OCI-LY3 (cell line): ENCODE results near the gene PTPRM.

Experiments used
- H2AFZ ChIP-seq: fragments of 200-600, 300-600 bp; shearing (Covaris generic); 2 replicates; pipeline ENCODE4 v1.6.0; 2014; ENCODE audit warnings: antibody characterized with exemption, low read depth, low read length
- H3K27ac ChIP-seq: fragments of 200-600, 300-600 bp; sonication (generic); 2 replicates; pipeline ENCODE4 v1.5.1; 2014; ENCODE audit warnings: mild to moderate bottlenecking, low read length, moderate library complexity, mixed read lengths
- H3K27me3 ChIP-seq: fragments of 200-600, 300-600 bp; sonication (generic); 2 replicates; pipeline ENCODE4 v1.6.1; 2014; ENCODE audit warnings: low read depth, low read length, mixed read lengths
- H3K36me3 ChIP-seq: fragments of 200-600, 300-600 bp; sonication (generic); replicated peaks from 2 replicates; pipeline ENCODE3; 2014; ENCODE audit warnings: low read depth, low read length, mixed read lengths
- H3K4me1 ChIP-seq: fragments of 300-600, 200-600 bp; sonication (generic); 2 replicates; pipeline ENCODE4 v1.6.1; 2014; ENCODE audit warnings: low read length, mixed read lengths
- H3K4me2 ChIP-seq: fragments of 200-600, 300-600 bp; sonication (generic); 2 replicates; pipeline ENCODE4 v1.6.1; 2014; ENCODE audit warnings: low read length, mixed read lengths
- H3K4me3 ChIP-seq: fragments of 300-600, 200-600 bp; sonication (generic); 2 replicates; pipeline ENCODE4 v1.5.1; 2014; ENCODE audit warnings: antibody characterized with exemption, mild to moderate bottlenecking, low read length, moderate library complexity
- H3K79me2 ChIP-seq: fragments of 300-600, 200-600 bp; shearing (Covaris generic); 2 replicates; pipeline ENCODE4 v1.6.1; 2014; ENCODE audit warnings: mild to moderate bottlenecking, low read length, mixed read lengths
- H3K9ac ChIP-seq: fragments of 300-600, 200-600 bp; shearing (Covaris generic); 2 replicates; pipeline ENCODE4 v1.6.0; 2014; ENCODE audit warnings: mild to moderate bottlenecking, low read length, moderate library complexity
- H3K9me3 ChIP-seq: fragments of 200-600, 300-600 bp; shearing (Covaris generic); 2 replicates; pipeline ENCODE4 v1.6.1; 2014; ENCODE audit warnings: low read length, mixed read lengths; ENCODE audit not compliant: insufficient read depth
- H4K20me1 ChIP-seq: fragments of 200-600, 300-600 bp; sonication (generic); 2 replicates; pipeline ENCODE4 v1.6.1; 2016; ENCODE audit warnings: low read length, mixed read lengths; ENCODE audit not compliant: insufficient read depth
- CTCF ChIP-seq: fragments of 200-600, 300-600 bp; sonication (generic); IDR thresholded peaks from 2 replicates; pipeline ENCODE4 v1.5.1; 2014; ENCODE audit warnings: antibody characterized with exemption, low read length, low read depth
- EZH2phosphoT487 ChIP-seq: fragments of 200-600 bp; shearing (Covaris generic); IDR thresholded peaks from 2 replicates; pipeline ENCODE4 v1.6.1; 2018; ENCODE audit warnings: antibody characterized with exemption, mixed run types, low read depth

Gene PTPRM

GRCh38 chr18:8362863-8363262 is 795.7 kb downstream of the PTPRM start:
- Histone ChIP-seq H3K36me3 (no peaks in the 10 kb centered on the region), H3K4me3 (no peak overlapping the region), H3K27ac (no peak overlapping the region), H3K9me3 (no peaks in the 10 kb centered on the region), H3K4me1 (no peaks in the 10 kb centered on the region), H3K9ac (no peak overlapping the region), H4K20me1 (no peaks in the 10 kb centered on the region), H3K79me2 (no peaks in the 10 kb centered on the region), H3K27me3 (peaks cover 56% of the 10 kb centered on the region), H3K4me2 (no peak overlapping the region), H2AFZ (no peak overlapping the region)
- no peak for TF ChIP-seq EZH2phosphoT487
- TF ChIP-seq CTCF = no peak

DNA sequence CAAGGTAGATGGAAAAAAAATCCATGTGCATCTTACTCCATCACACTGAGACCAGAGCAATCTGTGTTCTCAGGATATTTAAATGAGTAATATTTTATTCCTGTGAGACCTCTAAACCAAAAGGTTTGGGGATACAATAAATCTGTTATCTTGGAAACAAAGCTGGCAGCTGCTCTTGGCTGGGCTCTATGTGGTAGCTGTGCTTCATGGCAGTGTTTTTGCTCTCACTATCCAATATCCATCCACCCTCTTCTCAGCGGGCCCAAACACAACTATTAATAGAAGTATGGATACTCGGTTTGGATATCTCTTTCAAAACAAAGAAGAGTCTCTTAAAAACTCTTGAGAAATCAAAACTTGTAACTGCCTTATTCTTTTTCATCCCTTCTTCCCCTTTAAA is 797.3 kb downstream of the PTPRM start:
- Histone ChIP-seq H3K79me2 (no peaks in the 10 kb centered on the region), H3K27me3 (peaks cover 52% of the 10 kb centered on the region), H3K36me3 (no peaks in the 10 kb centered on the region), H3K27ac (no peak overlapping the region), H3K4me3 (no peak overlapping the region), H4K20me1 (no peaks in the 10 kb centered on the region), H2AFZ (no peak overlapping the region), H3K9ac (no peak overlapping the region), H3K4me1 (no peaks in the 10 kb centered on the region), H3K4me2 (no peak overlapping the region), H3K9me3 (no peaks in the 10 kb centered on the region)
- TF ChIP-seq CTCF (no peak), EZH2phosphoT487 (no peak)

DNA sequence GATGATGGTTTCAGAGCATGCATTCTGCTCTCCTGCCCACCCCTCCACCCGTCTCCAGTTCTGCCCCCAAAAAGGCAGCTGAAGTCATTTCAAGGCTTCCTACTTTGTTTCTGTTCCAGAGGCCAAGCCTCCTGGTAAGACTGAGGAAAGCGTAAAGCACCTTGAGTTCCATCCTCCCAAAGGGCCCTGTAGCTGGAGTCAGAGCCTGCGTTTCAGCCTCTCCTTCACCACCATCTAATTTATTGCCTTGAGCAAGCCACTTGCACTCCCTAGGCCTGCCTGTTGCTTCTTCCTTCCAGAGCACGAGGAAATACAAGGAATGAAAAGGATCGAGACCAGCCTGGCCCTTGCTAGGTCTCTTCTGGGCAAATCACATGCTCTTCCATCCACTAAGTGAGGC is 797.9 kb downstream of the PTPRM start:
- H3K4me2 ChIP-seq = no peak overlapping the region
- H3K27me3 ChIP-seq = peaks cover 46% of the 10 kb centered on the region
- H2AFZ ChIP-seq = no peak overlapping the region
- H3K4me1 ChIP-seq = no peaks in the 10 kb centered on the region
- no peaks in the 10 kb centered on the region for H3K36me3 ChIP-seq
- TF ChIP-seq CTCF (no peak), EZH2phosphoT487 (no peak)
- H3K79me2 ChIP-seq = no peaks in the 10 kb centered on the region
- no peak overlapping the region for H3K9ac ChIP-seq
- H3K27ac ChIP-seq = no peak overlapping the region
- no peak overlapping the region for H3K4me3 ChIP-seq
- no peaks in the 10 kb centered on the region for H3K9me3 ChIP-seq
- H4K20me1 ChIP-seq = no peaks in the 10 kb centered on the region

GRCh38 chr18:8365528-8365927 is 798.4 kb downstream of the PTPRM start:
- no peak overlapping the region for H3K4me3 ChIP-seq
- H3K9ac ChIP-seq = no peak overlapping the region
- no peaks in the 10 kb centered on the region for H3K36me3 ChIP-seq
- no peak overlapping the region for H3K27ac ChIP-seq
- peaks cover 43% of the 10 kb centered on the region for H3K27me3 ChIP-seq
- H3K4me2 ChIP-seq = no peak overlapping the region
- H4K20me1 ChIP-seq = no peaks in the 10 kb centered on the region
- H3K4me1 ChIP-seq = no peaks in the 10 kb centered on the region
- no peaks in the 10 kb centered on the region for H3K9me3 ChIP-seq
- H3K79me2 ChIP-seq = no peaks in the 10 kb centered on the region
- H2AFZ ChIP-seq = no peak overlapping the region
- TF ChIP-seq EZH2phosphoT487 (no peak), CTCF (no peak)
